HG03196 (cell line): ENCODE data around the gene PSMD2.

Experiments used
- ATAC-seq: cut with Tn5 transposase; IDR thresholded peaks from one replicate; pipeline ENCODE4 v1.9.1; 2021; ENCODE audit not compliant: unreplicated experiment

Gene PSMD2

GRCh38 chr3:184354121-184354728 is 55.2 kb downstream of the PSMD2 start:
- no peak for ATAC-seq

- ATAC-seq: no peak
Measured at GRCh38 chr3:184354754-184355153, 55.7 kb downstream of the PSMD2 start.

- ATAC-seq: no peak
Measured at GRCh38 chr3:184355261-184356040, 56.4 kb downstream of the PSMD2 start.

- no peak for ATAC-seq
Measured at GRCh38 chr3:184357248-184358123, 58.4 kb downstream of the PSMD2 start.

- no peak for ATAC-seq
Measured at GRCh38 chr3:184358124-184358767, 59.2 kb downstream of the PSMD2 start.
